ENCODE data around the gene RARA.
"Not testable (repeated sequence)": the region's sequence is repeated elsewhere in the genome, so short reads cannot be mapped to it uniquely, and the experiment has no call there.

DNA sequence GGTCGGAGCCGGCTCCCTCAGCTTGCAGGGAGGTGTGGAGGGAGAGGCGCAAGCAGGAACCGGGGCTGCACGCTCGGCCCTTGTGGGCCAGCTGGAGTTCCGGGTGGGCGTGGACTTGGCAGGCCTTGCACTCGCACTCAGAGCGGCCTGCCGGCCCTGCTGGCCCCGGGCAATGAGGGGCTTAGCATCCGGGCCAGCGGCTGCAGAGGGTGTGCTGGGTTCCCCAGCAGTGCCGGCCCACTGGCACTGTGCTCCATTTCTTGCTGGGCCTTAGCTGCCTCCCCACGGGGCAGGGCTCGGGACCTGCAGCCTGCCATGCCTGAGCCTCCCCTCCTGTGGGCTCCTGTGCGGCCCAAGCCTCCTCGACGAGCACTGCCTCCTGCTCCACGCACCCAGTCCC lies 66.8 kb downstream of the RARA start:
- not testable (repeated sequence) for TF ChIP-seq CTCF, POLR2A (IDR thresholded peaks at IDR 0.05)

Data from right lobe of liver (tissue), 4 donors.